HG03378 (cell line): ENCODE measurements around the gene DSE.

Experiments
- ATAC-seq: cut with Tn5 transposase; IDR thresholded peaks from one replicate; pipeline ENCODE4 v1.9.1; 2021; ENCODE audit warnings: mild to moderate bottlenecking, moderate library complexity; ENCODE audit not compliant: unreplicated experiment

Gene DSE

GRCh38 chr6:116408491-116408890, 37.7 kb downstream of the DSE start:
- no peak for ATAC-seq

- peak; percentile 89 for ATAC-seq
Observed at GRCh38 chr6:116409756-116410155, 39.0 kb downstream of the DSE start.

- no peak for ATAC-seq
Observed at GRCh38 chr6:116411284-116411623, 40.5 kb downstream of the DSE start.

DNA sequence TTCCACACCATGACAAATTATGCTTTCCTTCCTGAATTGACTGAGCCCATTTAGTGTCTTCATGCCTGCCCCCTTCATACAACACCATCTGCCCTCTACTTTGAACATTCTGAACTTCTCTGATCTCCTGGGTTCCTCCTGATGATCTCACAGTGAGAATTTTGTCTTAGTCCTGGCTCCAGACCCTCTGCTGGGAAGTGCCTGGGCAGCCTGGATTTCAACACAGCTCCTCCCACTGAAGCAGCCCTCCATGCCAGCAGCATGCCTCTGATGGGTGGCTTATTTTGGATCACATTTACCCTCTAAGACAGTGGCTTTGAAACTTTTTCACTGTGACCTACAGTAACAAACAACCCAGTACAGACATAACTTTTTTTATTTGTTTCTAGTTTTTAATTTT, 41.5 kb downstream of the DSE start:
- no peak for ATAC-seq

DNA sequence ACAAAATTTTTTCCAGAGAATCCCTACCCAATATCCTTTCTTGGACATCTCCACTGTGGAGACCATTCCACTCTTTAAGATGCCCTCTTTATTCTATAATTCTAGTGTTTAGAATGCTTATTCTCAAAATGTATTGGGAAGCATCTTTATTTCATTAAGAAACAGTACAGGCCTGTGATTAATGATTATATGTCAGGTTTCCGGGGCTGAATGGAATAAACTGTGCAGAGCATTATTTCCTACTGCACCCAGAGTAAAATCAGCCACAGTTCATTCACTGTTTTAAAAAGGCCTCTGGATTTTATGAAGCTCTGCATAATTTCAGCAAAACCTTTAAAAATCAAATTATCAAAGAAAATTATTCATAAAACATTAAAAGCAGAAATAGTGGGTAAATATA, 42.6 kb downstream of the DSE start:
- no peak for ATAC-seq

GRCh38 chr6:116417661-116418060, 46.9 kb downstream of the DSE start:
- ATAC-seq = no peak

DNA sequence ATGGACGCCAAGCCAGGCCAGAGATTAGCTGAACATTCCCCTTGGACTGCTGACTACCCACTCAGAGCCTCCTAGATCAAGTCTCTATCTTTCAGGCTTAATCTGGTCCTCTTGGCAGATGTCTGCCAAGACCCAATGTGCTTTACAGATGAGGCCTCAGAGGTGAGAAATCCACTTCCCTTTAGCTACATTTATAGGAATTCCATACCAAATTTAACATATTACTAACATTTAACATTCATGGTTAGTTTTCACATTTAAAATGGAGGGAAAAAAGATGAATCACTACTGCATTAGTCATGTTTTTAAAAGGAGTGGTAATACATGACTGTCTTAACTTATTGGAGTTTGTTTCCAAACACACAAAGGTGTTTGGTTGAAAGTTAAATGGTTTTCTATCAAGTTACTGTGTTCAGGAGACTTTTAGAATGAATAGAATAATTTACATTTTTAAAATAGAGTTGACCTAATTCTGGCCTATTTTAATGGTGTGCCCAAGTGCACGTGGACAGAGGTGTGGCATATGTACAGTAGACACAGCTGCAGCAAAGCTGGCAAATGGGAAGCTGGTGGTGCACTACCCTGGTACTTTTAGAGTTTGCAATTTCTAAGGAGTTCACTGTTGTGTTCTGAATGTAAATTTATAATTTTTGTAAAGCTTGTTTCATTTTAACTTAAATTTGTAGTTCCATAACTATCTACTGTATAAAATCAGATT, 48.5 kb downstream of the DSE start:
- no peak for ATAC-seq

DNA sequence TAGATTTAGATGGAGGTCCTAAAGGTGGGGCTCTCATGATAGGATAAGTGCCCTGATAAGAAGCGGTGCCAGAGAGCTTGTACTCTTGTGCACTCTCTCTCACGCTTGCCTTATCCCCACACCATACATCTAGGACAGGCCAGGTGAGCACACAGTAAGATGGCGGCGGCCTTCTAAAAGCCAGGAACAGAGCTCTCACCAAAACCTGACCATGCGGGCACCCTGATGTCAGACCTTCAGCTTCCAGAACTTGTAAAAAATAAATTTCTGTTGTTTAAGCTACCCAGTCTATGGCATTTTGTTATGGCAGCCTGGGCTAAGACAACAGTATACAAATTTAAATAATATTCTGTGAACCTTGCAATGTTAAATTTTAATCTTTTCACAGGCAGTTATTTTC, 49.6 kb downstream of the DSE start:
- ATAC-seq = no peak

DNA sequence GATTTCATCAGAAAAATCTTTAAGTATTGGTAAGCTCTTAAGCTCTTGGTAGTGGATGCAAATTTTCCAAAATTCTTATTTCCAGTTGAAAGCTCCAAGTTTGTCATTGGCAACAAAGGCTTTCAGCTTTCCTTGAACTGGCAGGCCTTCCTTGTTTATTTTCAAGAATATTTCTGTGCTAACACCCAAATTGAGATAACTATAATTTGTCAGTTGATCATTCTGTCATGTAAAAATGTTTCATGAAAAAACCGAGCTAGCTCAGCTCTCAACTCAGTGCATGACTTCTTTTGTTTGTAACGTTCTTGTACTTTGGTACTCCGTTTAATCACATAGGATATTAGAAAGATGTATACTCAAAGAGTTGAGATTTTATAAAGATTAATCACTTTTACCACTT, 51.5 kb downstream of the DSE start:
- ATAC-seq = no peak

- no peak for ATAC-seq
Observed at GRCh38 chr6:116424001-116424400, 53.3 kb downstream of the DSE start.

DNA sequence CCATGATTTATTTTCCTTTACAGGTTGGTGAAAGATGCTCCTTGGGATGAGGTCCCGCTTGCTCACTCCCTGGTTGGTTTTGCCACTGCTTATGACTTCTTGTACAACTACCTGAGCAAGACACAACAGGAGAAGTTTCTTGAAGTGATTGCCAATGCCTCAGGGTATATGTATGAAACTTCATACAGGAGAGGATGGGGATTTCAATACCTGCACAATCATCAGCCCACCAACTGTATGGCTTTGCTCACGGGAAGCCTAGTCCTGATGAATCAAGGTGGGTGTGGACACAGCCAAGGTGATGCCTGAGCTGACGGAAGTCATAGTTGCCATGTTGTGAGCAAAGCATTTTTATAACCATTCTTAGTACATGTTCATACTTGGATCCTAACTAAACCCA, 55.8 kb downstream of the DSE start:
- ATAC-seq = no peak

DNA sequence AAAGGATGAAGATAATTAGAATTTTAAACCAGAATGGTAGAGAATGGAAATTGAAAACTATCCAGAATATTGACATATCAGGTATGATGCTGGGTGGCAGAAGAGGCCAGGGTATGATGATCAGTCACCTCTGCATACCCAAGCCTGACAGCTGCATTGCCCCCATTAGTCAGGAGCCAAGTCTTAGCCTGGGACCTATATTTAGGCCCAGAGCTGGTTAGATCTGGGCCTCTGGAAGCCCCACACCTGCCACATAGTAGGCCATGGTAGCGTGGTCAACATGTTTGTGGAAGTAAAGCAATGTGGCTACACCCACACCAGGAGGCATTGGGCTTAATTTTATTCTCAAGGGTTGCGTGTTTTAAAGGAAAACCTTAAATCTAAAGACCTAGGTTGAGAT, 58.4 kb downstream of the DSE start:
- ATAC-seq = no peak

- ATAC-seq = no peak
Observed at GRCh38 chr6:116430860-116431259, 60.1 kb downstream of the DSE start.

- ATAC-seq = no peak
Observed at GRCh38 chr6:116431964-116432595, 61.3 kb downstream of the DSE start.

DNA sequence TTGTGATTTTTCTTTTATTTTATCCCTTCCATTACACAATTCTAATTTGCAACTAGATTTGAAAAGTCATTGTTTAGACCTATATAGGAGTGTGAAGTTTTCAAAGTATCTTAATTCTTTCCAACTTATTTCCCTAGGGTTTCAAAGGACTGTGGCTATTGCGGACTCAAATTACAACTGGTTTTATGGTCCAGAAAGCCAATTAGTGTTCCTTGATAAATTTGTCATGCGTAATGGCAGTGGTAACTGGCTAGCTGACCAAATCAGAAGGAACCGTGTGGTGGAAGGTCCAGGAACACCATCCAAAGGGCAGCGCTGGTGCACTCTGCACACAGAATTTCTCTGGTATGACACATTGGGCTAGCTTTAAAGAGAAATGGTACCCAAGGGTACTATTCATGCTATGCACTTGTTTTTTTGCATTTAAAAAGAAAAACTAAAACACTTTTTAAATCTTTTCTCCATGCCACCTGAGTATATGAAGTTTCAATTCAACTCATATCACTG, 62.5 kb downstream of the DSE start:
- no peak for ATAC-seq

DNA sequence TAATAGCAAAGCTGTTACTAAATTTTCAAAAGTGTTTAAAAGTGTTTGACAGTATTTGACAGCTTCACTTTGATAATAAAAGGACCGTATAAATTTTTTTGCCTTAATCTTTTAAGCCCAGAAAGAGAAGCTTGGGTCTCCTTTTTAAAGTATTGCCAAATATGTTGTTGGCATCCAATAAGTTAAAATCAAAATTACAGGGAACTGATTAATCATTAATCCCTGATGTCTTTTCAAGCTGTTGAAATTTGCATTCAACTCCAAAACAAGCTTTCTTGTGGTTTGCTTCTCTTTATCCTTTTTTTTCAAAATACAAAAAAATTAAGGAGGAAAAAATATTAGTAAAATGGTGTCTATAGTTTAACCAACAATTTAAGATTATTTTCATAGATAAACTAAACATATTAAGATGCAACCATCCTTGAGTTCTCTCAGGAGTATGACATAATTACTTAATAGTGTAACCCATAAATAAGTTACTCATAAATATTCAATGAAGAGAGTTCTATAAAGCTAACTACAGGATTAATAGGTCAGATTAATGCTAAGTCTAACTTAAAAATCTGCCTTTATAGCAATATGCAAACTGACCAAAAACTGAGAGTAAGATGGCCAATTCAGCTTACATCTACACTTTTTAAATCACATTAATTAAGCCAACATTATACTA, 63.4 kb downstream of the DSE start:
- ATAC-seq = no peak

DNA sequence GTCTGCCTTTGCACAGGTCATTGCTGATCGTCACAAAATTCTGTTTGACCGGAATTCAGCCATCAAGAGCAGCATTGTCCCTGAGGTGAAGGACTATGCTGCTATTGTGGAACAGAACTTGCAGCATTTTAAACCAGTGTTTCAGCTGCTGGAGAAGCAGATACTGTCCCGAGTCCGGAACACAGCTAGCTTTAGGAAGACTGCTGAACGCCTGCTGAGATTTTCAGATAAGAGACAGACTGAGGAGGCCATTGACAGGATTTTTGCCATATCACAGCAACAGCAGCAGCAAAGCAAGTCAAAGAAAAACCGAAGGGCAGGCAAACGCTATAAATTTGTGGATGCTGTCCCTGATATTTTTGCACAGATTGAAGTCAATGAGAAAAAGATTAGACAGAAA, 65.8 kb downstream of the DSE start:
- no peak for ATAC-seq

- ATAC-seq = no peak
Observed at GRCh38 chr6:116437656-116438055, 66.9 kb downstream of the DSE start.

- ATAC-seq = no peak
Observed at GRCh38 chr6:116438590-116439448, 68.1 kb downstream of the DSE start.

GRCh38 chr6:116439522-116440051, 68.8 kb downstream of the DSE start:
- no peak for ATAC-seq

DNA sequence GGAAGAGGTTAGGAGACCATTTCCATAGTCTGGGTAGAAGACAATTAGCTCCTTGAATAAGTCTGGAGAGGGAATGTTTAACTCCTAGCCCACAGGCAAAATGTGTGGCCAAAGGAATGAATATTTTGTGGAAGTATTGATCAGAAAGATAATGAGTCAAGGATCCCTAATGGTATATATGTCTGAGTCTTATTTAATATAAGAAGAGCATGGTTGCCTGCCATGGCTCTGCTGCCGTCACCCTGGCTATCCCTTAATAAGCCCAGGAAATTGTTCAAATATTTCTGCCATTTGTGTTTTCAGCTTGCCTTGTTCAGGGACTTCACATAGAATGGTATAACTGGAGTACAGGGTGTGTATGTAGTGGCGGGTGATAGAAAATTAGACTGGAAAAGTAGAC, 72.4 kb downstream of the DSE start:
- ATAC-seq = no peak
